Ureter (tissue), 1 donor: ENCODE results near the gene CEP78. TPM values are rescaled to one million over a fixed set of nuclear protein-coding genes. Genes with fewer than 3 reads are reported as not detected.

Experiments
- DNase-seq: peaks from one replicate; pipeline ENCODE4 v3.0.0-alpha.2; 2020; ENCODE audit warnings: low spot score
- total RNA-seq: library from RNA; stranded (reverse); gene quantifications from one replicate; pipeline ENCODE4 v1.2.4, GENCODE V29; 2023
- donor health status: DM: yes; HTN: yes; CAD: no.

The CEP78 gene
- total RNA-seq, 1 donor from 2014 or later = 10.2 TPM

DNA sequence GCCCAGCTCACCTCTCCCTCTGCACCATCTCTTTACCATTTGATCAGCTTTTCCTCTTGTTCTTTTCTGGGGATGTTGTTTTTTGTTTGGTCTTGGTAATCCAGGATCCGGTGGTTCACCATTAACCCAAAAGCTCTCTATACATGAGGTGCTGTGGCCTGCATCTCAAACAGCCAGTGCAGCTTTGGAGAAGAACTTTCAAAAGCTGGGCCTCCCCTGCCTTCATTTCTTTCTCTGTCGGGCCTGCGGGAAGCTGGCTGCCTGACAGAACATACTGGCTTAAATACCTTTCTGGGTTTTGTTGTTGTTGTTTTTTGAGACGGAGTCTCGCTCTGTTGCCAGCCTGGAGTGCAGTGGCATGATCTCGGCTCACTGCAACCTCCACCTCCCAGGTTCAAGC, 73.2 kb downstream of the CEP78 start:
- DNase-seq = no peak

DNA sequence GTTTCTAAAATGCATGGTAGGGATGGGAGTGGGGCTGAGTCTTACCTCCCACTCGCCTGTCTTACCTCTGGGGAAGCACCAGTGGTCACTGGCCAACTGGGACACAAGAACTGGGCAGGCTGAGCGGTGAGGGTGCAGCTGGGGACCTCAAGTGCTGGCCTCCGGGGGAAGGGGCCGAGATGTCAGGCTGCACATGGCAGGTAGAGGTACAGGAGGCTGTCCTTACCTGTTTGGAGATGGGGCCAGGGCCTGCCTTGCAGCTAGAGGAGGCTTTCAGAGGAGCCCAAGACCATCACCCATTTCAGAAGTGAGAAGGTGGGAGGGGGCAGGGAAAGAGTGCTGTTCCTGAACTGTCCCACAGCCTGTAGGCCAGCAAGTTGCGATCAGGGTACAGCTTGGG, 75.2 kb downstream of the CEP78 start:
- no peak for DNase-seq

DNA sequence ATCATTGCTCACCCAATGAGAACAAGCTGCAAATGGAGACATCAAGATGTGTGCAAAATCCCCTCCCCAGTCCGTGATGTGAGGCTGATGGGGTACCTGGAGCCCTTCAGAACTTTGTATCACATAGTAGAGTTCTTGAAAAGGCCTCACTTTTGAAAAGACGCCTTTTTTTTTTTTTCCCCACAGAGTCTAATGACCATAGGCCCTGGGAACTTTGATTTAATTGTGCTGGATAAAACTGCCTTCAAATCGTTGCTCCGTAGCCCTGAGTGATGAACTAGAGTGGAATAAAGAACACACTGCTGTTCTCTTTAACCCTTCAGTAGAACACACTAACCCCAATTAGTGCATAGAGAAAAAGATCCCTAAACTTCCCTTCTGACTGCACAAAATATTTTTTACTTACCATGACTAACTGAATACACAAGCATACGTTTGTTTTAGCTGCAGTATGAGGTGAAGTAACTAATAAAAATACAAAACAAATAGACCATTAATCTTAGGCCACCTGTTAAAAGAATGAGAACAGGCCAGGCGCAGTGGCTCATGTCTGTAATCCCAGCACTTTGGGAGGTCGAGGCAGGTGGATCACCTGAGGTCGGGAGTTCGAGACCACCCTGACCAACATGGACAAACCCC, 76.1 kb downstream of the CEP78 start:
- no peak for DNase-seq

DNA sequence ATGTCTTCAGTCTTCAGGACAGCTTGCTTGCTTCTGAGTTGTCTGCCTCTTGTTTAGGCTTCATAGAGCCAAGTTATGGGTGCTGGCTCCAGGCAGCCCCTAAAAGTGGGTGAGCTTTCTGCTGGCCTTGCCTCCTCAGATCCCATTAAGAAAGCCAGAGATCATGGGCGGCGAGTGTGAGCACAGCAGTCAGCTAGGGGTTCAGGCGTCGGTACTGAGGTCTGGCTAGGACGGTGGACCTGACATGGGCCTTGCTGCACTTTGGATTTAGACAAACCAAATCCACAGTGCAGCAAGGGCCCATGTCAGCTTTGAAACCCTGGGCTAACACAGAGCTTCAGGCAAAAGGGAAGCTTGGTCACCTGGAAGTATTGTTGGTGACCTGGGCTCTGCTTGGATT, 78.7 kb downstream of the CEP78 start:
- DNase-seq = no peak

DNA sequence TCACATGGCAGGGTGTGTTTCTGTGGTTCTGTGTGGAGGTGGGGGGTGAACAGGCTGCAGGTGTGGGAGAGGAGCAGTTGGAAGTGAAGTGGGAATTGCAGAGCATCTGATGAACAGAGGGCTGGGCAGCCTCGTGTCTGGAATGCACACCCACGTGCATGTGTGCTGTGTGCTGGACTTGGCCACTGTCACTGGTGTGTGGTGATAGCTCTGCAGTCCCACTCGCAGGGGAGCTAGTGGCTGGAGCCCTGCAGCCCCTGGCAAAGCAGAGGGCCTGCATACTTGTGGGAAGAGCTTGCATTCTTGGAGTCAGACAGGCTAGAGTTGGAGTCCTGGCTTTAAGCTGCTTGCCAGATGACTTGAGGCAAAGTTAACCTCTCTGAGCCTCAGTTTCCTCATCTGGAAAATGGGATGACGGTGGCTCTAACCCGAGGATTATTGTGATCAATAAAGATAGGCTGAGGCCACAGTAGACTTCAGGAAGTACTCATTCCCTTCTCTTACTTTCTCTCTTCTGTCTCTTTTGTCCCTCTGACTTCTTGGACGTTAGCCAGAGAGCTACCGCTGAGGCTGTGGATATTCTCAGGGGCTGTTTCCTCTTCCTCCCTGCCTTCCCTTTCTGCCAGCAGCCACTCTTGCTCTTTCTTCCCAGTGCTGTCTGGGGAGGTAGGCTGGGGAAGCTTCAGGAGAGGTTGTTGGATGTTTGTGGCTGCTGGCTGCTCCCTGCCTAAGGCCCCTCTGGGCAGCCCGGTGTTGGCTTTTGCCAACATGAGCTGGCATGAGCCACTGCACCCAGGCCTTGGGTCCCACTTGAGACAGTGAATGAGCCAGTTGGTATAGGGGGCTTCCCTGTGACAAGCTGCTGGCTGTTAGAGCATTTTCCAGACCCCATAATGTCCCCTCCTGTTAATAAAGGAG, 79.3 kb downstream of the CEP78 start:
- no peak for DNase-seq

DNA sequence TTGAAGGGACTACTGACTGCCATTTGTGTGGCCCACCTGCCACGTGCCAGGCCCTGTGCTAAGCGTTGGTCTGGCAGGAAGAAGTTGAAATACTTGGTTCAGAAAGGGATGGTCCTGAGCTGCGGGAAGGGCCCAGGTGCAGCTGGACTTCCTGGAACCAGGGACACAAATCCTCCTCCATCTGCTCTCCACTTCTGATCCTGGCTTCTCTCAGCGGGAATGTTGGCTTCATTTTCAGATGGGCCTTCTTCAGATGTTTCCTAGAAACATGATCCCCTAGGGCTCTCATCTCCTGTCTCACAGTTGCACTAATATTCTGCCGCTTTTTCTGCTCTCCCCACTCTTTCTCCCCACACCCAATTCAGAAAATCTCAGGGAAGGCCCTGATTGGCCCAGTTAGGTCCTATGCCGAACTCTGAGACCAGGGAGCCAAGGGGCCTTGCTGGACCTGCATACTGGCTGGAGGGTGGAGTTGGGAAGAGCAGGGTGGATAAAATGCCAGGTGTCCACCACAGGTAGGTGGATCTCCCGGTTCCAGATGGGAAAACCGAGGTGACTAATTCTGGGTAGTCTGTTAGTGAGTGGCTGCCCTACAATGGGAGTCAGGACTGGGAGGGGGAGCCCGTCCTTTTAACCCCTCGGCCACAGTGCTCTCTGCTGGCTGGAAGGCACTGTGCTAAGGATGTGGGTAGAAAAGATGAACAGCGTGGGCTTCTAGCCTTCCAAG, 80.5 kb downstream of the CEP78 start:
- DNase-seq = no peak

DNA sequence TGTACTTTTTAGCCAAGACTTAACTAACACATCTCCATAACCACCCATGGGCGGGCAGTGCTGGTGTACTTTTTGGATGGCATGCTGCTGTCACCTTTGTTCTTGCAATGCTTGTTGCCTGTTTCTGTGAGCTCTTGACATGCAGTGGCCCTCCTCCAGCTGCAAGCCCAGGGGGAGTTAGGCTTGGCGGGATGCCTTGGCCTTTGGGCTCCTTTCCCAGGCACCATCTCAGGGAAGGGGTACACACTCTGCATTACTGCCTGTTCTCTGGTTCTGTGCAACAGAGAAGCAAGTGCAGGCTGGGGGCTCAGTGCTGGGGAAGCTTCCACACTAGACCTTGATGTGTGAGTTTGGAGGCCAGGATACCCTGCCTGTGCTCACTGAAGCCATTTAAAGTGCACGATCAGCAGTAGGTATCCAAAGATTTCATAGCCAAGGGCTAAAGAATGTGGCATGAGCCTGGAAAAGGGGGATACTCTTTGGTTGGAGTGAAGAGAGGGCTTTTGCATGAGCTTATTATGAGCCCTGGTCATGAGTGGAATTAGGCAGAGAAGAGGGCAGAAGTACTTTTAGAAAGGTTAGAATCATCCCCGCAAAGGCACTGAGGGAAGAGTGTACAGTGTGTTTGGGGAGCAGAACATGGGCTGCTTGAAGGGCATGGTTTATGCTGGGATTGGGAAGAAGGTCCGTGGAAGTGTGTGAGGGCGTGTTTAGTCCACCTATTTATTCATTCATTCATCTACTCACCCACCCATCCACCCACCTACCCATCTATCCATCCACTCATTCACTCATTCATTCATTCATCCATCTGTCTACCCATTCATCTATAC, 83.5 kb downstream of the CEP78 start:
- DNase-seq = no peak

DNA sequence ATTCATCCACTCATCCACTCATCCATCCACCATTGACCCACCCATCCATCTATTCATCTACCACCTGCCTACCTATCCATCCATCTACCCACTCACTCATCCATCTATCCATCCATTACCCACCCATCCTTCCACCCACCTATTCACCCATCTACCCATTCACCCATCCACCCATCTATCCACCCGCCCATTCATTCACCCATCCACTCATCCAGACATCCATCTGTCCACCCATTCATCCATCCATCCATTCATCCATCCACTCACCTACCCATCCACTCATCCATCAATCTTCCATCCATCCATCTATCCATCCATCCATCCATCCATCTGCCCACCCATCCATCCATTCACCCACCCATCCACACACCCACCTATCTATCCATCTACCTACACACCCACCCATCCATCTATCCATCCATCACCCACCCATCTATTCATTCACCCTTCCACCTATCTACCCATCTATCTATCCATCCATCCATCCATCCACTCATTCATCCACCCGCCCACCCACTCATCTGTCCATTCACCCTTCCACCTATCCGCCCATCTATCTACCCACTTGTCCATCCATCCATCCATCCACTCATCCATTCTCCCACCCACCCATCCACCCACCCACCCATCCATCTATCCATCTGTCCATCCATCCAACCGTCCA, 84.3 kb downstream of the CEP78 start:
- no peak for DNase-seq

DNA sequence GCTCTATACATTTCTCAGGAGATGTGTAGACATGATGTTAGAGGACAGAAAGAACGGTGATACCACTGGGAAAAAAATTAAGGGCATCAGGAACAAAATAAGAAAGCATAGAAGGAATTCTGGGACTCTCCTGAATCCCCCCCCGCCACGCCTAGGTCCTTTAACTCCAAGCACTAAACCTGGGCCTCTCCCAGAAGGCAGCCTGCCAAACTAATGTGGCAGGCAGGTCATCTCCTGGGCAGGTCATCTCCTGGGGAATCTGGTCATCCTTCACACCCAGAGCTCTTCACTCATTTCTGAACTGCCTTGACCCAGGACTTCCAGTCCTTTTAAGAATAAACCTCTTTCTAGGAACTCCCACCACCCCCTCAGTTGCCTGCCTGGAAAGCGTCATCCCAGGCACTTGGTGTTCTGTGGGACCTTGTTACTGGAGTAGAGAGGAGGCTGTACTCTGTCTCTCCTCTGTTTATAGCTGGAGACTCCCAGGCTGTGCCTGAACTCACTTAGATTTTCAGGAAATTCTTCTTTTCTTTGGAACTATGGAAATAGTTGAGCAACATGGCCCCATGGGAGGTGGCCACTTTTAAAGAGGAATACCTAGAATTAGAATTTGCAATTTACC, 85.1 kb downstream of the CEP78 start:
- no peak for DNase-seq

DNA sequence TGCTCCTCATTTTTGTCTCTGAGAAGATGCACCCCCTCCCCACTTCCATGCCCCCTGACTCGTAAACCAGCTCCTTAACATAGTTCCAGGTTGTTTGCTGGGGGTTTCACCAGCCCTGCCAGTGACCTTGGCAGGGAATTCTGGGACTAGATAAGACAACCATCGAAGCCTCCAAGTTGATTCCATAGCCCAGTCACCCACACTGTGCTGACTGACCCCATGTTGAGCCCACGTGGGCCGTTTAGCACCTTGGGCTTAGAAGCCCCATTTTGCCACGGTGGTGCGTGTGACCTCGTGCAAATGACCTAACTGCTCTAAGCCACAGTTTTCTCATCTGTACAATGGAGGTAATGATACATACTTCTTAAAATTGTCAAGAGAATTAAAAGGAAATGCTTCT, 85.6 kb downstream of the CEP78 start:
- DNase-seq = no peak

DNA sequence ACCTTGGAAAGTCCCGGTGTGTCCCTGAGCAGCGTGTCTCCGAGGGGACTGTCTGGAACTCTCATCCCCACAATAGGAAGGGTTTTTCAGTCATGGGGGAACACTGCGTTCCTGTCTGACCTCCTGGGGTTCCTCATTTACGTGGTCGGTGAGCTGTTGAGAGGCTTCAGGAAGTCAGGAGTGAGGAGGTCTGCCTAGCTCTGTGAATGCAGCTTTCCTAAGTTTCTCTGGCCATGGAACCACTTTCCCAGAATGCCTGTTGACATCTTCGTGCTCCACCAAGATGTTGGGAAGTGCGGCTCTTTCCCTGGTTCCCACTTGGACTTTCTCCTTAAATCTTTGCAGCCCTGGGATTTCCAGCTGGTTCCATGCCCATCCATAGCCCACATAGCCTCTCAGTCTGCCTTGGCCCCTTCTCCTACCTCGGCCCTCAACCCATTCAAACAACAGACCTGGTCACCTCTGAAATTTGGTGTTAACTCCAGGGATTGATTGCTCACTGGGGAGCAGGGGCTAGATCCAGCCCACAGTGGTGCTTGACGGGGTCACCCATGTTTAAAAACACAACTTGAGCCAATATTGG, 88.3 kb downstream of the CEP78 start:
- no peak for DNase-seq

DNA sequence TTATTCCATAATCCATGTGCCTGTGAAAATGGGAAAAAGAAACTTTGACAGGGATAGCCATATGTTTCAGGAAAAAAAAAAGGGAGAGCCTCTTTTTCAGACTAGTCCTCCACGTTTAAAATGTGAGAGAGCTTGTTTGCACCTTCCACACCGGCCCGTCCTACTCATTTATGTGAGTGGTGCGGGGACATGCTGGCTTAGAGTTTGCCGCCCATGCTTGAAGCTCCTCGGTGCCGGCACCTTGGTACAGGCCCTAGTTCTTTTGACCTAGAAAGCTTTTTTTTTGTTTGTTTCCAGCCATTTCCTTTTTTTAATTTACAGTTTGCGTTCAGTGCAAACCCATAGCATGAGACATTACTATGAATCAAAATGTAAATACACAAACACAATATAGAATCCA, 88.8 kb downstream of the CEP78 start:
- no peak for DNase-seq

DNA sequence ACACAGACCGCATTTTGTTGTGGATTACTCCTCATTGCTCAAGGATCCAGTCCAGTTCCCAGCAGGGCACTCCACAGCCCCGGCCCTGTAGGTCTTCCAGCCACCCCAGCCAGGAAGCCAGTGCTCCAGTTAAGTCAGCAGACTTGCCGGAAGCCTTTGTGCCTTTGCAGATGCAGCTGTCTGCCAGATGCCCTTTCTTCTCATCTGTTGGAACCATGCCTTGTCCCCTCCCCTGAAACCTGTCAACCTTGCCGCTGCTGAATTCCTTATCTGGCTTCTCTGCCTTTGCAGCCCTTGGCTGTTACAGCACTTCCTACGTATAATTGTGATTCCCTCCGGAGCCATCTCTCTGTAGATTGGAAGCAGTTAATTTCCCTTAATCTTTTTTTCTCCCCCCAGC, 89.5 kb downstream of the CEP78 start:
- no peak for DNase-seq

DNA sequence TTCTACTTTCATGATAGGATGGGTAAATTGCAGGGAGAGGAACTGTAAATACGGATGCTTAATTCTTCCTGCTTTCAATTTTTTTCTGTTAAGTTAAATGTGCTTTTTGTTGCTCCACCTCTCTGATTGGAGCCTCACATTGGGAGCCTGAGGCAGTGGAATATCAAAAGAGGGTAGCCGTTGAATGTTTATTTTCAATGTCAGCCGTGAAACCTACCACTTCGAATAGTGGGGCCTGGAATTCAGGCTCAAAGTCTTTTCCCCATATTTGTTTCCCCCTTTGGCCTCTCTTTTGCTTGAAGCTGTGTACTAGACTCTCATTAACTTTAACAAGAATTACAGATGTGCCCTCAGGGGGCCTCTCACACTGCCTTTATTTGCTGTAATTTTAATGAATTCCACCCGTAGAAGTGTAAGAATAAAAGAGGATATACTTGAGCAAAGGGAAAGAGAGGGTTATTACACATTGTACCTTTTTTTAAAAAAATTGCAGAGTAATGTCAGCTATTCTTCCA, 90.0 kb downstream of the CEP78 start:
- no peak for DNase-seq

DNA sequence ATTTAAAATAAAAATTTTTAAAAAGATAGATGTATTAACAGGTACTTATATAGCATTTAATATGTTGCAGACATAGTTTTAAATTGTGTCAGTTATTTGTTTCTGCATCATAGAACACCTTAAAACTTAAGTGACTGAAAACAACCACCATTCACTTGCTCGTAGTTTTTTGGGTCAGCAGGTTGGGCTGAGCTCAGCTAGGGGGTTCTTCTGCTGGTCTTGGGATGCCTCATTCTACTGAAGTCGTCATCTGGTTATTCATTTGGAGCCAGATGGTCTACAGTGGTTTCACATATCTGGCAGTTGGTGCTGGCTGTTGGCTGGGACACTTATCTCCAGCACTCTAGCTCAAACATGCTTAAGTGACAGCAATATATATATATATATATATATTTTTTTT, 90.7 kb downstream of the CEP78 start:
- DNase-seq = no peak

Other genes starting within 250 kb of the CEP78 start
- gene GNAQ, start 204.3 kb upstream of the CEP78 start, total RNA-seq = 85.8 TPM
- gene PSAT1, start 61.0 kb downstream of the CEP78 start, total RNA-seq = 139 TPM